ACC112 (cell line): ENCODE results near the gene MCM5.

Source experiments
- H2AFZ ChIP-seq: fragments of 200-600 bp; sonication (generic); one replicate; pipeline ENCODE4 v1.6.0; 2017; ENCODE audit warnings: antibody characterized with exemption, low read length; ENCODE audit not compliant: unreplicated experiment
- H3K27ac ChIP-seq: fragments of 200-600 bp; sonication (generic); 2 replicates; pipeline ENCODE4 v1.5.1; 2014; ENCODE audit warnings: low read depth, mild to moderate bottlenecking, antibody characterized with exemption, low read length, moderate library complexity
- H3K27me3 ChIP-seq: fragments of 200-600 bp; sonication (generic); 2 replicates; pipeline ENCODE4 v1.6.1; 2014; ENCODE audit warnings: mild to moderate bottlenecking, antibody characterized with exemption, low read length, moderate library complexity, mixed read lengths; ENCODE audit not compliant: insufficient read depth
- H3K36me3 ChIP-seq: fragments of 200-600 bp; sonication (generic); 2 replicates; pipeline ENCODE4 v1.6.1; 2016; ENCODE audit warnings: mild to moderate bottlenecking, antibody characterized with exemption, low read length, moderate library complexity, mixed read lengths; ENCODE audit not compliant: insufficient read depth
- H3K4me1 ChIP-seq: fragments of 200-600 bp; sonication (generic); one replicate; pipeline ENCODE4 v1.6.1; 2016; ENCODE audit warnings: low read length, mixed read lengths; ENCODE audit not compliant: insufficient read depth, unreplicated experiment, control insufficient read depth
- H3K4me3 ChIP-seq: fragments of 200-600 bp; sonication (generic); 2 replicates; pipeline ENCODE4 v1.5.1; 2014; ENCODE audit warnings: mild to moderate bottlenecking, low read depth, low read length
- H3K79me2 ChIP-seq: fragments of 200-600 bp; sonication (generic); one replicate; pipeline ENCODE4 v1.6.0; 2016; ENCODE audit warnings: low read length; ENCODE audit not compliant: control insufficient read depth, unreplicated experiment, insufficient read depth

The MCM5 gene

GRCh38 chr22:35403356-35403755 lies 3.4 kb downstream of the MCM5 start:
- H3K4me3 ChIP-seq, result no peak overlapping the region
- H3K36me3 ChIP-seq, result no peaks in the 10 kb centered on the region
- peaks cover 10% of the 10 kb centered on the region for H3K4me1 ChIP-seq
- peaks cover 3% of the 10 kb centered on the region for H3K79me2 ChIP-seq
- no peak overlapping the region for H3K27ac ChIP-seq
- no peaks in the 10 kb centered on the region for H3K27me3 ChIP-seq
- no peak overlapping the region for H2AFZ ChIP-seq

GRCh38 chr22:35404176-35404575 lies 4.2 kb downstream of the MCM5 start:
- Histone ChIP-seq H2AFZ (no peak overlapping the region), H3K4me3 (no peak overlapping the region), H3K79me2 (peaks cover 3% of the 10 kb centered on the region), H3K27me3 (no peaks in the 10 kb centered on the region), H3K4me1 (peaks cover 10% of the 10 kb centered on the region), H3K27ac (no peak overlapping the region), H3K36me3 (no peaks in the 10 kb centered on the region)

- Histone ChIP-seq H3K4me3 (no peak overlapping the region), H3K79me2 (peaks cover 3% of the 10 kb centered on the region), H3K4me1 (peaks cover 4% of the 10 kb centered on the region), H3K27me3 (no peaks in the 10 kb centered on the region), H2AFZ (no peak overlapping the region), H3K27ac (no peak overlapping the region), H3K36me3 (no peaks in the 10 kb centered on the region)
These were observed 6.5 kb downstream of the MCM5 start for GRCh38 chr22:35406443-35406842.

GRCh38 chr22:35407362-35407761 lies 7.4 kb downstream of the MCM5 start:
- no peaks in the 10 kb centered on the region for H3K27me3 ChIP-seq
- no peaks in the 10 kb centered on the region for H3K36me3 ChIP-seq
- H3K4me3 ChIP-seq, result no peak overlapping the region
- H3K4me1 ChIP-seq, result no peaks in the 10 kb centered on the region
- H2AFZ ChIP-seq, result no peak overlapping the region
- H3K27ac ChIP-seq, result no peak overlapping the region
- no peaks in the 10 kb centered on the region for H3K79me2 ChIP-seq

- H3K27me3 ChIP-seq, result no peaks in the 10 kb centered on the region
- H2AFZ ChIP-seq, result no peak overlapping the region
- no peaks in the 10 kb centered on the region for H3K79me2 ChIP-seq
- no peak overlapping the region for H3K27ac ChIP-seq
- H3K4me3 ChIP-seq, result no peak overlapping the region
- no peaks in the 10 kb centered on the region for H3K4me1 ChIP-seq
- H3K36me3 ChIP-seq, result no peaks in the 10 kb centered on the region
These were observed 10.1 kb downstream of the MCM5 start for GRCh38 chr22:35409783-35410662.

- H3K27me3 ChIP-seq, result no peaks in the 10 kb centered on the region
- H3K79me2 ChIP-seq, result no peaks in the 10 kb centered on the region
- no peaks in the 10 kb centered on the region for H3K4me1 ChIP-seq
- H3K36me3 ChIP-seq, result no peaks in the 10 kb centered on the region
- H3K4me3 ChIP-seq, result no peak overlapping the region
- H2AFZ ChIP-seq, result no peak overlapping the region
- H3K27ac ChIP-seq, result no peak overlapping the region
These were observed 10.7 kb downstream of the MCM5 start for GRCh38 chr22:35410663-35411034.

GRCh38 chr22:35411102-35411501 lies 11.2 kb downstream of the MCM5 start:
- H2AFZ ChIP-seq, result no peak overlapping the region
- no peaks in the 10 kb centered on the region for H3K27me3 ChIP-seq
- no peak overlapping the region for H3K27ac ChIP-seq
- no peaks in the 10 kb centered on the region for H3K36me3 ChIP-seq
- no peaks in the 10 kb centered on the region for H3K4me1 ChIP-seq
- no peak overlapping the region for H3K4me3 ChIP-seq
- no peaks in the 10 kb centered on the region for H3K79me2 ChIP-seq

GRCh38 chr22:35413624-35414023 lies 13.7 kb downstream of the MCM5 start:
- H2AFZ ChIP-seq, result no peak overlapping the region
- no peaks in the 10 kb centered on the region for H3K36me3 ChIP-seq
- H3K27ac ChIP-seq, result no peak overlapping the region
- H3K79me2 ChIP-seq, result no peaks in the 10 kb centered on the region
- H3K4me3 ChIP-seq, result no peak overlapping the region
- no peaks in the 10 kb centered on the region for H3K4me1 ChIP-seq
- H3K27me3 ChIP-seq, result no peaks in the 10 kb centered on the region

GRCh38 chr22:35417606-35418005 lies 17.7 kb downstream of the MCM5 start:
- no peak overlapping the region for H2AFZ ChIP-seq
- no peaks in the 10 kb centered on the region for H3K27me3 ChIP-seq
- H3K36me3 ChIP-seq, result no peaks in the 10 kb centered on the region; the same call in 1 of the 2 replicates
- no peak overlapping the region for H3K4me3 ChIP-seq
- no peaks in the 10 kb centered on the region for H3K79me2 ChIP-seq
- H3K27ac ChIP-seq, result peak overlapping the region; percentile 37; the same call in 1 of the 2 replicates
- H3K4me1 ChIP-seq, result no peaks in the 10 kb centered on the region

GRCh38 chr22:35418088-35418487 lies 18.1 kb downstream of the MCM5 start:
- H3K36me3 ChIP-seq, result no peaks in the 10 kb centered on the region; the same call in 1 of the 2 replicates
- no peaks in the 10 kb centered on the region for H3K27me3 ChIP-seq
- no peak overlapping the region for H3K4me3 ChIP-seq
- H3K4me1 ChIP-seq, result no peaks in the 10 kb centered on the region
- H3K27ac ChIP-seq, result peak overlapping the region; percentile 37; the same call in 1 of the 2 replicates
- no peaks in the 10 kb centered on the region for H3K79me2 ChIP-seq
- no peak overlapping the region for H2AFZ ChIP-seq

- Histone ChIP-seq H2AFZ (no peak overlapping the region), H3K4me3 (no peak overlapping the region), H3K27ac (no peak overlapping the region), H3K4me1 (no peaks in the 10 kb centered on the region), H3K79me2 (no peaks in the 10 kb centered on the region), H3K36me3 (no peaks in the 10 kb centered on the region; the same call in 1 of the 2 replicates), H3K27me3 (no peaks in the 10 kb centered on the region)
These were observed 18.8 kb downstream of the MCM5 start for GRCh38 chr22:35418731-35419130.
